ENCODE measurements around the gene C1QTNF4.
"Not testable (repeated sequence)": the region's sequence is repeated elsewhere in the genome, so short reads cannot be mapped to it uniquely, and the experiment has no call there.

C1QTNF4 gene

GRCh38 chr11:47566149-47566698 lies 28.0 kb downstream of the C1QTNF4 start:
- DNase-seq (ENCODE audit: low read depth in 2 of 2) = no peak

- peak in 1 of 2 donors; percentile 11 for DNase-seq (ENCODE audit: low read depth in 2 of 2)
Observed at GRCh38 chr11:47565340-47566148, 28.7 kb downstream of the C1QTNF4 start, which contains the start of gene PTPMT1. PTPMT1 (plus strand) TSS chr11:47565599; CDS start chr11:47565623, 24 bp downstream.

GRCh38 chr11:47564933-47565339 lies 29.3 kb downstream of the C1QTNF4 start:
- DNase-seq (ENCODE audit: low read depth in 2 of 2) = no peak

- DNase-seq (ENCODE audit: low read depth in 2 of 2) = not testable (repeated sequence)
Observed at GRCh38 chr11:47564366-47564765, 29.8 kb downstream of the C1QTNF4 start.

GRCh38 chr11:47562393-47562792 lies 31.8 kb downstream of the C1QTNF4 start:
- not testable (repeated sequence) for DNase-seq (ENCODE audit: low read depth in 2 of 2)

- DNase-seq (ENCODE audit: low read depth in 2 of 2) = no peak
Observed at GRCh38 chr11:47560426-47560825, 33.8 kb downstream of the C1QTNF4 start.

GRCh38 chr11:47558695-47559094 lies 35.5 kb downstream of the C1QTNF4 start:
- DNase-seq (ENCODE audit: low read depth in 2 of 2) = no peak

GRCh38 chr11:47557004-47557403 lies 37.2 kb downstream of the C1QTNF4 start:
- not testable (repeated sequence) for DNase-seq (ENCODE audit: low read depth in 2 of 2)

- DNase-seq (ENCODE audit: low read depth in 2 of 2) = no peak
Observed at GRCh38 chr11:47553406-47553743, 40.8 kb downstream of the C1QTNF4 start.

GRCh38 chr11:47552566-47553405 lies 41.4 kb downstream of the C1QTNF4 start, which contains the start of gene CELF1:
CELF1 (minus strand) TSS chr11:47553132; CDS start chr11:47499523, 53,609 bp downstream.
- DNase-seq (ENCODE audit: low read depth in 2 of 2) = peak; percentile 79 to 86

- peak in 1 of 2 donors; percentile 5 for DNase-seq (ENCODE audit: low read depth in 2 of 2)
Observed at GRCh38 chr11:47552056-47552565, 42.1 kb downstream of the C1QTNF4 start.

GRCh38 chr11:47551086-47551485 lies 43.1 kb downstream of the C1QTNF4 start:
- no peak for DNase-seq (ENCODE audit: low read depth in 2 of 2)

- DNase-seq (ENCODE audit: low read depth in 2 of 2) = no peak
Observed at GRCh38 chr11:47550288-47551047, 43.7 kb downstream of the C1QTNF4 start.

- not testable (repeated sequence) for DNase-seq (ENCODE audit: low read depth in 2 of 2)
Observed at GRCh38 chr11:47546274-47546673, 47.9 kb downstream of the C1QTNF4 start.

- DNase-seq (ENCODE audit: low read depth in 2 of 2) = no peak
Observed at GRCh38 chr11:47545298-47545697, 48.9 kb downstream of the C1QTNF4 start.

- DNase-seq (ENCODE audit: low read depth in 2 of 2) = no peak
Observed at GRCh38 chr11:47541070-47541469, 53.1 kb downstream of the C1QTNF4 start.

GRCh38 chr11:47539681-47540039 lies 54.6 kb downstream of the C1QTNF4 start:
- no peak for DNase-seq (ENCODE audit: low read depth in 2 of 2)
